Right ventricle myocardium inferior (tissue), 1 donor: ENCODE results near the gene MC4R. TPM values are rescaled to one million over a fixed set of nuclear protein-coding genes. Genes with fewer than 3 reads are reported as not detected.
A peak's percentile ranks its signal among the peaks of the same experiment; 100 is the strongest.
"Not testable (repeated sequence)": the region's sequence is repeated elsewhere in the genome, so short reads cannot be mapped to it uniquely, and the experiment has no call there.

Experiments used
- ATAC-seq: fragments of 200-7000 bp; cut with Tn5 transposase; one replicate; pipeline ENCODE4 v1.9.1; 2020; ENCODE audit warnings: mild to moderate bottlenecking, moderate library complexity
- DNase-seq: peaks from one replicate; pipeline ENCODE4 v3.0.0; 2021; ENCODE audit errors: missing footprints
- intact Hi-C: fragments of 100-400 bp; cut with DNase I; formaldehyde crosslinking; loops from one replicate; pipeline ENCODE4 v1.11.0; 2022
- long read RNA-seq: library from polyadenylated mRNA; unstranded; transcript quantifications from one replicate; pipeline ENCODE4 v2.0.0, GENCODE V29; 2021
- total RNA-seq: library from RNA; stranded (reverse); fragmentation: NEBNext Ultra II Directional; extraction: Animal tissue kit (Norgen Biotek cat#: 25700); gene quantifications from one replicate; pipeline ENCODE4 v1.2.1, GENCODE V29; 2021
- donor health status: DM: no; HTN: yes; CAD: no; lungs with severe emphysema.

Gene MC4R
- not detected for total RNA-seq
- long read RNA-seq = 0 reads

DNA sequence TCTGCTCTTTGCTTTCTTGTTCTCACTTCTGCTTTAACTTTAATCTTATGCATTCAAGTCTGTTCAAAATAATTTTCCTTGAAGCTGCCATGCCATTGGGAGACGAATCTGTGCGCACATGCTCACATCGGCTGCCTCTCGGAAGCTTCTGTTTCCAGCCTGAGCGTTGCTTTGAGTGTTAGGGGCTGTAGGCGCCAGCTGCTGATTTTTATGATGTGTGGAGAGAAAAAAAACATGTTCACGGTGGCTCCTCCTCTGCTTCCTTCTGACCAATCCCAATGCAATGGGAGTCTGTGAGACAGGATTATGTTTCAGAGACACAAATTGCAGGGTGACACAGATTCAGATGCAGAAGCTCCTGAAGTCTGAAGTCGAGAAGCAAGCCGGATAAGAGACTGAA, at the start of gene MC4R:
TSS of gene MC4R (minus strand) at position 180 of the 400 bp plus-strand sequence. CDS start 426 bp downstream, outside the sequence.
- DNase-seq (no peak), ATAC-seq (peak; percentile 44)
- intact Hi-C loops = no loop called here

DNA sequence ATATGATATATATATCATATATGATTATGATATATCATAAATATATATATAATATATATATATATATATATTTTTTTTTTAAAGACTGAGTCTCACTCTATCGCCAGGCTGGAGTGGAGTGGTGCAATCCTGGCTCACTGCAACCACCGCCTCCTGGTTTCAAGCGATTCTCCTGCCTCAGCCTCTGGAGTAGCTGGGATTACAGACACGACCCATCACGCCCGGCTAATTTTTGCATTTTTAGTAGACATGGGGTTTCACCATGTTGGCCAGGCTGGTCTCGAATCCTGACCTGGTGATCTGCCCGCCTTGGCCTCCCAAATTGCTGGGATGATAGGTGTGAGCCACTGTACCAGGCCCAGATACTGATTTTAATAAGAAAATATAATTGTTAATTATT, 49.7 kb upstream of the MC4R start:
- ATAC-seq, intact Hi-C loops: not testable (repeated sequence)
- peak; percentile 55 for DNase-seq

DNA sequence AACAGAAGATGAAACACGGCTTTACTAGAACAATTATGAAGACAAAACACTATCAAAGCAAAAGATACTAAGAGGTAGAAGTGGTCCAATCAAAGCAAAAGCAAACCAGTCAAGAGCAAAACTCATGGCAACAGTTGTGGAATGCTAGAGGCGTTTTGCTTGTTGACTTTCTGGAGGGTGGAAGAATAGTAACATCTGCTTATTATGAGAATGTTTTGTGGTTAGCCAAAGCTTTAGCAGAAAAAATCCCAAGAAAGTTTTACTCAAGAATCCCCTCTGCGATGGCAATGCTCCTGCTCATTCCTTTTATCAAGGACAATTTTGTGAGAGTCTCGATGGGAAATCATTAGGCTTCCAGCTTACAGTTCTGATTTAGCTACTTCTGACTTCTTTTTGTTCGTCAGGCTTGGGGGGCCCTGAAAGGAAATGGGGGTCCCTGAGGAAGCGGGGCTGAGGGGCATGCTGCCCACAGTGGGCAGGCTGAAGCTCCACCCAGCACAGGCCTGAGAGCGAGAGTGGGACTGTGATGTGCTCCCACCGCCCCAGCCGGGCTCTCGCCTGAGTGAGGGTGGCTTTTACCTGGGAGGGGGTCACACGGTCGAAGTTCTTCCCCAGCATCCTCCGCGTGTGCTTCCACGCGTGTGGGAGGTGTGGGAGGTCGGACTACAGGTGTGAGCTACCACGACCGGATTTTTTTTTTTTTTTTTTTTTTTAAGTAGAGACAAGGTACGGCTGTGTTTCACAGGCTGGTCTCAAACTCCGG, 49.0 kb upstream of the MC4R start:
- intact Hi-C loops = no loop called here
- DNase-seq (no peak), ATAC-seq (no peak)

DNA sequence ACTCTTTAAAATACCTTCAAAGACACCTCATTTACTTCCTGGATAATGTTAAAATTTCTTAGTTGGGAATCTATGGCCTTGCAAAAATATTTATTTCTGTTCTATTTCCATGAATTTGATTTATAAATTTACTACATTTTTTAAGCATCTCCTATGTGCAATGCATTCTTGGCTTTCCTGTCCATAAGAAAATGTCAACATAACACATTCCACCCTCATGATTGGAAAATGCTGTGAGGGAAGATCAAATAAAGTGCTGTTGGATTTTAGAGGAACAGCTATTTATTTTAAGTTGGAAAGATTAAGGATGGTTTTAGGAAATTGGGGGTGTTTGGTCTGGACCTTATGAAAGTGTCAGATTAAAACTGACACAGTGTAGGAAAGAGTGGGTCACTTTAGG, 45.4 kb upstream of the MC4R start:
- intact Hi-C loops = no loop called here
- ATAC-seq (no peak), DNase-seq (no peak)

DNA sequence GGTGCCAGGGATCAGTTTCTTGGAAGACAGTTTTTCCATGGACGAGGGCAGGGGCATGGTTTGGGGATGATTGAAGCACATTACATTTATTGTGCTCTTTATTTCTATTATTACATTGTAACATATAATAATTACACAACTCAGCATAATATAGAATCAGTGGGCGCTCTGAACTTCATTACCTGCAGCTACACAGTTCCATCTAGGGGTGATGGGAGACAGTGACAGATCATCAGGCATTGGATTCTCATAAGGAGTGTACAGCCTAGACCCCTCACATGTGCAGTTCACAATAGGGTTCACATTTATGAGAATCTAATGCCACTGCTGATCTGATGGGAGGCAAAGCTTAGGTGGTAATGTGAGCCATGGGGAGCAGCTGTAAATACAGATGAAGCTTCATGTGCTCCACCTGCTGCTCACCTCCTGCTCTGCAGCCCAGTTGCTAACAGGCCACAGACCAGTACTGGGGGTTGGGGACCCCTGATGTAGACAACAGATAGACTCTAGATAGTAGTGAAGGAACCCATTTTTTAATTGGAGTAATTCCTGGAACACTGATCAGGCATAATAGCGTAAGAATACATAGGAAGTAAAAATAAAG, 41.5 kb upstream of the MC4R start:
- DNase-seq (no peak), ATAC-seq (no peak)
- intact Hi-C loops = no loop called here

DNA sequence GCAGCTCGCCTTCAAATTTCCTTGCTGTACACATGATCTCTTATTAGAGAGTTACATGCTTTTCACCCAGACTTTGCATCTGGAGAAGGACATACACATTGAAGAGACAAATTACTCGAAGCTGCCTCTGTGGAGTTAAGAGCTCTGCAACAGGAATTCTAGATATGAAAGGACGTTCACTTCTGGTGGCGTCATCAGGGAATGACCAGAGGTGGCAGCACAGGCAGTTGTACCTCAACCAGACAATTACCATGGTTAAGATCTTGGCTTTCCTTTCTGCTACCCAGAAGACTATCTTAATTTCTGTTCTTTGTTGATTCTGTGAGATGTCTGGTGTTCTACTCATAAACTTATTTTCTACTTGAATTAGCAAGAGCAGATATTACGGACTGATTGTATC, 39.1 kb upstream of the MC4R start:
- DNase-seq = no peak
- ATAC-seq = no peak
- intact Hi-C loops = no loop called here

DNA sequence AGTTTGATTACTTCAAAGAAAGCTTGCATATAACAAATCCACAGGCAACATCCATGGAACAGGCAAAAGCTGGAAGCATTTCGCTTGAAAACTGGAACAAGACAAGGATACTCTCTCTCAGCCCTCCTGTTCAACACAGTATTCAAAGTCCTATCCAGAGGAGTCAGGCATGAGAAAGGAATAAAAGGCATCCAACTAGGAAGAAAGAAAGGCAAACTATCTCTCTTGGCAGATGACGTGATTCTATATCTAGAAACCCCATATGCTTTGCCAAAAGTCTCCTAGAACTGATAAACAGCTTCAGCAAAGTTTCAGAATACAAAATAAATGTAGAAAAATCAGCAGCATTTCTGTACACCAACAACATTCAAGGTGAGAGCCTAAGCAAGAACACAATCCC, 34.1 kb upstream of the MC4R start:
- DNase-seq = no peak
- ATAC-seq = no peak
- intact Hi-C loops = no loop called here

DNA sequence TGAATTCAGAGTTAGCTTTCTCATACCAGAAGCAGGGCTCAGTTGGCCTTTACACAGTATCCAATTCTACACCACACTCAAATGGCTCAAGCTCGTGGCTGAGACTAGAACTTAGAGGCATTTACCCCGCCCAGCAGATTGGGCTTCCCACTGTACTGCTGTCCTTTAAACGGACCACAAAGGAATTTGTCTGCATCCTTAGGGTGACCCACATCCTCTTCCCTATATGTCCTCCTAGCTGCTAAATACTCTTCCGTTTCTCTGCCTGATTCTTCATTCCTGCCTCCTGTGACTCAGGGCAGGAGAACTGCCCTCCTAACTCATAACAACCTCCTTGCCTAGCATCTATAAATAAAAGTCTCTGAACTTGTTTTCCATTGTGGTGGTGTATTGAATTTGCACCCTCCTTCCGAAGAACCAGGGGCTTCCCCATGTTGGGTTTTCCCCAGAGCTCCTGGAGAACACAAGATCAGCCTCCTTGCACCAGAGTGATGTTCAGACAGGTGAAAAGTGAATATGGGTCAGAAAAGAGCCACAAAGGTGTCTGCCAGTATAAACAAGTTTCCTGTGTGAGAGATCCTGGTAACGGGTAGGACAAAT, 32.0 kb upstream of the MC4R start:
- ATAC-seq = no peak
- DNase-seq = no peak
- intact Hi-C loops = no loop called here

DNA sequence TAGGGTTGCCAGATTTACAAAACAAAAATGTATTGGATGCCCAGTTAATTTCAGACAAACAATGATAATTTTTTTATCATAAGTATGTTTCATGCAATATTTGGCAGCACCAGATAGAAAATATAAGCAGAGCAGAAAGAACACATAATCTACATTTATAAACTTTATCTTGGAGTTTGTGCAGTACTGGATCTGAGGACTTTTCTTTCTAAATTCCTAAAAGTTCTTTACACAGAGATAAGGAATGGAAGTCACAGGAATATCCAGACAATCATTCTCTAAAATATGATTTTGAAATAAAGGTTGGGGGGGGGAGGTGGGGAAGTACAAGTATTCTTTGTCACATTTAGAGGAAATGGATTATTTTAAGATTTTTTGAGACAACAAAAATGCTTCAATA, 28.8 kb upstream of the MC4R start:
- DNase-seq (no peak), ATAC-seq (no peak)
- intact Hi-C loops = no loop called here

DNA sequence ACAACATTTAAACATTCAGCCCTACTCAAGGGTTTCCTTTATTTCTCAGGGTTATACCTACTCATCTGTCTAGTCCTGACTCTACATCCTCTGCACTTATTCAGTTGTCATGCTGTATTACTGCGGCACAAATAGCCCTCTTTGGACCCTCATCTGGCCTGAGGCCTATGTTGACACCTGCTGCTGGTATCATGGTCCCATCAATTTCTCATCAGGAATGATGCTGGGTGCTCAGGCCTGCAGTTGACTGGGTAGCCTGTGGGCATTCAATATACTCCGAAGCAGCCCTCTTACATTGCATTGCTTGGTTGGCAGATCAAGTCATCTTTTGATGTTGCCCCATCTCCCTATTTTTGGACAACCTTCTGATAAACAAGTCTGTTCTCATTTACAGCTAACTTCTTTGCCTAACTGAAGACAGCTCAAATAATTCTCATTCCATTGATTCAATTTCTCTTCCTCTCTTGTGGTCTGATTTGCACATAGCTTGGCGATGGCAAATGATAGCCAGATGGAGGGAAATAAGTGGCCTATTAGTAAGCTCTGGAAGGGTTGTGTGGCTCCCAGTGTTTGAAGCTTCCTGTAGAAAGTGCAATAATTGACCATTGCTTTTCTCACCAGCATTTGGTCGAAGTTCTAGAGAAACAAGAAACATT, 19.1 kb upstream of the MC4R start:
- intact Hi-C loops = no loop called here
- no peak for DNase-seq
- ATAC-seq = no peak

DNA sequence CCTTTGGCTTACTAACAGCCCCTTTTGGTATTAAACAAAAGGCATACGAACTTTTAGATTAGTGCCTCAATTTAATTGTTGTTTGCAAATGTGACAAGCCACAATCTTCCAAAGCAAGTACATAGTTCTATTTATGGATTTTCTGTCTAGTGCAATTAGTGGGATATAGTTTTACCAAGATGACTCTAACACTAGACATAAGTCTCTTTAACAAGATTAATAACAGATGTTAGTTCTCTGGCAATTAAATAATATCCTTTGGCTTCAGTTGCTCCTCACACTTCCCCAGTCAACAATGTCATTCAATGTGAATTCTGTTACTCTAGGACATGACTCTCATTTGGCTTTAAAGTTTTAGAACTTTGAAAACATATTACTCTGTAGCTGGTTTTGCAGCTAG, 16.7 kb upstream of the MC4R start:
- DNase-seq (no peak), ATAC-seq (no peak)
- intact Hi-C loops = no loop called here

DNA sequence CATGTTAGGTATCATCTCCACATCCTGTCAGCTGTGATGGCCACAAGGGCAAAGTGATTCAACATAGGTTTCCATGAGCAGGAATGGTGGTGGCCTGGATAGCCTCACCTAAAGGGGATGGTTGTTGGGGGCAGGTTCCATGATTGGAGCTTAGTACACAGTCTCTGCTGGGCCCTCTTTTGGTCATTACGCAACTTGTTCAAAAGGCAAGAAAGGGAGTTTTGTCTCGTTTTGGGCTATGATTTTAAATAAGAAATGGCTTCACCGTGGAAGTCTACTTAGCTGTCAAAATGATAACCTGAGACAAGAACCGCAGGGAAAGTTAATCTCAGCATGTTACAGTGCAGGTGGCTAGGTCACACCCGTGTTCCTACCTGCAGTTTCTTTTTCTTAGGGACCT, 13.1 kb upstream of the MC4R start:
- DNase-seq = no peak
- intact Hi-C loops = no loop called here
- ATAC-seq = no peak

DNA sequence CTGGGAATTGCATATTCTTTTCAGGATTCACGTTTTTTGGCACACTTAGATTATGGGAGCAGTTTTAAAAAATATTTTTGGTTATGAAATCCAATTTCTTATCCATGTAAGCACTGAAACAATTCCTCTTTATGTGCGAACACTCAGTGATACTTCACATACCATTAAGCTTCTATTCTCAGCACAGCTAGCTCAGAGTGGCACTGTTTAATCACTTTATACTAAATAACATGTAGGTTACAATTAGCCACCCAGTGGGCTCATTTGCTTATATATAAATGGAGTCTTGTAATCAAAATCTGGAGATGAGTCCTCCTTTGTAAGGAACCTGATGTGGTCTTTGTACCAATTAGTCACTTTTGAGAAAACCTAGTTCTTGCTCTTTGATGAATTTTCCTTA, 11.3 kb upstream of the MC4R start:
- no peak for ATAC-seq
- intact Hi-C loops = no loop called here
- DNase-seq = no peak

DNA sequence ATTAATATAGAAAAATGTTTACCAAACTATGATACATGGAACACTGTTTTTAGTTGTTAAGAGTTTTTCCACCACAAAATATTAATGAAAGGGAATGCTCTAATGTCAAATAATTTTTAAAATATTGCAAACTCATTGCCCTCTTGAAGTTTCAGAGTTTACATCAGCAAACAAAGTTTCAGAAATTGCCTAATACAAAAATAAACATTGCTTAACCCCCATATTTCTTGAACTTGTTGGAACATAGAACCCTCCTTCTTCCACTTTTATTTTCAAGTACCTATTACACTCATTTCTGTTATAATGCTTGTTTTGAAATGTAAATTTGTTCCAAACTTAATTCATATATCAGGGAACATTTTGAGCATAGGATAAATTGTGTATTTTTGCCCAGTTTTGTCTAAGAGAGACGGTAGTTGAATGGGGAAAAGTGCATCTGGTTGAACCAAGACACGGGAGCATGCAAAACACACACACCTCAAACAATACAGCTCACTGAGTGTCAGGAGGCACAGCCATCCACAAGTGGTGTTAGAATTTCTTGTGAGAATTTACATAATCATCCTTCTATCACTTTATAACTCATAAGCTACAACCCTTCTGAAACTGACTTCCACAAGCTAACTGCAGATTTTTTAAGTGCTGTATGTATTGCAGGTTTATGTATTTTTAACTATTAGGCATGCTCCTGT, 5.3 kb upstream of the MC4R start:
- ATAC-seq (no peak), DNase-seq (no peak)
- intact Hi-C loops = no loop called here

DNA sequence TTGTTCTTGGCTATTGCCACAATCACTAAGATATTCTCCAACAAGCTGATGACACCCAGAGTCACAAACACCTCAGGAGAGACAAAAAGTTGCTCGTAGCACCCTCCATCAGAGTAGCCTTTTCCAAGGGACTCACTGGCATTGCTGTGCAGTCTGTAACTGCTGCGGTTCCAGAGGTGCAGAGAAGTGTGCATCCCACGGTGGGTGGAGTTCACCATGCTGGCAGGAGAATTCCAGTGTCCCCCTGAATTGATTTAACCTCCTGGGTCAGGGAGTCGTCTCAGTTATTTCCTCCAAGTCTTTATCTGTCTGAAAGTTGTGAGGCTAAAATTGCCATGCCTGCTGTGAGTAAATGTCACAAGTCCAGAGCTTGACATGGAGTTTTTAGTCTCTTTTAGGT, 443 bp downstream of the MC4R start:
- ATAC-seq = no peak

DNA sequence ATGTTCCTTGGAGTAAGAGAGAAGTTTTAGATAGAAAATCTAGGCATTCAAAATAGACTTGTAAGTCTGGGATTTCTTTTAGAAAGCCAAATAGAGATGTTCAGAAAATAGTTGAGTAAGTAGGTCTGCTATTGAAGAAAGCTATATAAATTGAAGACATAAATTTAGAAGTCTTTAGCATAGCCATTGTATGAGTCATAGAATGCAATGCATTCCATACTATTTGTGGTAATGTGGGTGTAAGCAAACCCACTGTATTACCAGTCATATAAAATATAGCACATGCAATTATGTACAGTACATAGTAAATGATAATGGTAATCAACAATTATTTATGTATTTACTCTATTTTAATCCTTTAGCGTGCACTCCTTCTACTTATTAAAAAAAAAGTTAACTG, 14.1 kb downstream of the MC4R start:
- DNase-seq (no peak), ATAC-seq (no peak)
- intact Hi-C loops = no loop called here

More for the DNA sequence above, 443 bp downstream of the MC4R start:
- intact Hi-C loops = no loop called here
- no peak for DNase-seq

DNA sequence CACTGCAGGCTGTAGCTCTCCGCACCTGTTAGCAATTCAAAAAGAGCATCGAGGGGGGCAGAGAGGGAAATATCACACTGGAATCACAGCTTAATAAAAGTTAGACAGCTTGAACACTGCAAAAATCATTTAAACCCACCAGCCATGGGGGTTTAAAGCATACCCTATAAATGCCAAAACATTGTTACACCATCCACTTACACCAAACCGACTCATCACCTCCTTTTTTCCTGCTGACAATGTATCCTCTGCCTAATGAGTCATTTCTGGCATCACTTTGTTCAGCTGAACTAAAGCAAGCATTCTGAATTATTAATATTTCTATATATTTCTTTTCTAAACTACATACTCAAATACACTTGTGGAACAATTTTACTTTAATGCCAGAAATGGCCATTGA, 21.6 kb downstream of the MC4R start:
- ATAC-seq (no peak), DNase-seq (no peak)
- intact Hi-C loops = no loop called here

DNA sequence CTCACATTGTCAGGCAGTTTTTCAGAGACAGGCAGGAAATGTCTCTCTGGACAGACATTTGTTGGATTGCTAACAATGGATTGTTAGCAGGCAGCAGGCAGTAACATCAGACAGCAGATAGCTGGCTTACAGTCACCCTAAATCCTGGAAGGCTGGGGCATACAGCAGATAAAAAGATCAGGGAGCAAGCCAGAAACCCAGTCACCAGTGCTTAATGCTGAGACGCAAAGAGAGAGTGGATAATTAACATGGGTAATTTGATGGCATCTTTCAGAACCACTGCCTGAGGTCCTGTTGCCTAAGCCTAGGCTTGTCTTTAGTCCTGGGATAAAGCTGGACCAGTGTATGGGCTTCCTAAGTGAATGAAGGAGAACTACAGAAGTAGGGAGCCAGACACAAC, 22.4 kb downstream of the MC4R start:
- intact Hi-C loops = no loop called here
- DNase-seq (no peak), ATAC-seq (no peak)

DNA sequence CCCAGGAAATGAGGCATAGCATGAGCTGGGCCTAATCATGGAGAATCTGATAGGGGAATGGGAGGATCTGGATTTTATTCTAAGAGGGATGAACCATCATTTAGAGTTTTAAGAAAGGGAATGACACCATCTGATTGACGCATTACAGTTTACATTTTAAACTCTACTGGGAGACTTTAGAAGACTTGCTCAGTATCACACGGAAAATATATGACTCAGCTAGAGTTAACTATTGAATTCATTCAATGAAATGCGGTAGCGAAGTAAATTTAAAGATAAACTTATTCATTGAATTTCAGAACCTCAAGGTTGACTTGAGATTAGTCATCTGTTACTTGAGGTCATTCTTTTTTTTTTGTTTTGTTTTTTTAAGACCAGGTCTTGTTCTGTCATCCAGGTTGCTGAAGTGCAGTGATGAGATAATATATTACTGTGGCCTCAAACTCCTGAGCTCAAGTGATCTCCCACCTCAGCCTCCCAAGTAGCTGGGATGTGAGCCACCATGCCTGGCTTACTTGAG, 25.0 kb downstream of the MC4R start:
- ATAC-seq (no peak), DNase-seq (no peak)
- intact Hi-C loops = no loop called here
